Ishikawa (cell line): ENCODE measurements around the gene MTUS2.

Experiments used
- CEBPB ChIP-seq: IDR thresholded peaks from 2 replicates; pipeline ENCODE4 v1.6.1; 2012
- CREB1 ChIP-seq: IDR thresholded peaks from 2 replicates; pipeline ENCODE4 v1.6.1; 2012; ENCODE audit warnings: low read depth
- EGR1 ChIP-seq: IDR thresholded peaks from 2 replicates; pipeline ENCODE4 v1.6.1; 2012
- EP300 ChIP-seq: IDR thresholded peaks from 2 replicates; pipeline ENCODE4 v1.6.1; 2012; ENCODE audit warnings: borderline replicate concordance
- FOXM1 ChIP-seq: IDR thresholded peaks from 2 replicates; pipeline ENCODE4 v1.6.1; 2012; ENCODE audit warnings: low read depth, borderline replicate concordance
- MAX ChIP-seq: IDR thresholded peaks from 2 replicates; pipeline ENCODE4 v1.6.1; 2012
- NFIC ChIP-seq: IDR thresholded peaks from 2 replicates; pipeline ENCODE4 v1.6.1; 2012
- RAD21 ChIP-seq: IDR thresholded peaks from 2 replicates; pipeline ENCODE4 v1.6.1; 2012; ENCODE audit warnings: low read depth
- REST ChIP-seq: IDR thresholded peaks from 2 replicates; pipeline ENCODE4 v1.6.1; 2012; ENCODE audit warnings: low read depth, mild to moderate bottlenecking
- TAF1 ChIP-seq: IDR thresholded peaks from 2 replicates; pipeline ENCODE4 v1.6.1; 2012; ENCODE audit warnings: low read depth, mild to moderate bottlenecking
- TCF12 ChIP-seq: IDR thresholded peaks from 2 replicates; pipeline ENCODE4 v1.6.1; 2012; ENCODE audit warnings: low read depth
- TEAD4 ChIP-seq: IDR thresholded peaks from 2 replicates; pipeline ENCODE4 v1.6.1; 2012
- YY1 ChIP-seq: IDR thresholded peaks from 2 replicates; pipeline ENCODE4 v1.6.1; 2012; ENCODE audit warnings: low read depth

GRCh38 chr13:28864544-28864943, 44.4 kb downstream of the MTUS2 start:
- TF ChIP-seq REST (no peak), TEAD4 (no peak), RAD21 (no peak), EP300 (no peak), CREB1 (no peak), YY1 (no peak), EGR1 (no peak), TAF1 (no peak), NFIC (no peak), CEBPB (no peak), FOXM1 (no peak), MAX (no peak), TCF12 (no peak)
